Measurements from ENCODE around the gene MAPKAP1. TPM values are rescaled to one million over a fixed set of nuclear protein-coding genes. Genes with fewer than 3 reads are reported as not detected.

MAPKAP1 gene
- total RNA-seq, 6 donors from 2014 or later = 60.8 to 84.0 (median 71.5) TPM

GRCh38 chr9:125486152-125486508, 220.9 kb downstream of the MAPKAP1 start:
- no peak overlapping the region for H3K4me3 ChIP-seq
- DNase-seq (no peak), ATAC-seq (ENCODE audit: low FRiP score in 2 of 2) (peak in 1 of 2 donors; percentile 29)
- TF ChIP-seq CTCF (IDR thresholded peaks at IDR 0.05) (no peak), POLR2AphosphoS5 (IDR thresholded peaks at IDR 0.05) (no peak), POLR2A (IDR thresholded peaks at IDR 0.05) (no peak), EP300 (IDR thresholded peaks at IDR 0.05) (no peak)
- no peaks in the 10 kb centered on the region for H3K9me3 ChIP-seq
- 80 to 88% methylated on average over 3 of the region's 3 CpGs for whole genome bisulfite sequencing, 2 donors
- peaks cover 0 to 21% (median 5%) of the 10 kb centered on the region in 4 donors for H3K4me1 ChIP-seq
- H3K27me3 ChIP-seq = no peaks in the 10 kb centered on the region
- peak overlapping the region in 2 of 4 donors; percentile 26 to 32 for H3K27ac ChIP-seq
- peaks cover 0 to 23% (median 0%) of the 10 kb centered on the region in 4 donors for H3K36me3 ChIP-seq

GRCh38 chr9:125485471-125486151, 221.4 kb downstream of the MAPKAP1 start:
- H3K27me3 ChIP-seq = no peaks in the 10 kb centered on the region

GRCh38 chr9:125484350-125485282, 222.4 kb downstream of the MAPKAP1 start:
- Histone ChIP-seq H3K9me3 (no peaks in the 10 kb centered on the region), H3K4me1 (peaks cover 0 to 21% (median 5%) of the 10 kb centered on the region in 4 donors), H3K4me3 (no peak overlapping the region), H3K36me3 (peaks cover 0 to 29% (median 0%) of the 10 kb centered on the region in 4 donors), H3K27me3 (no peaks in the 10 kb centered on the region), H3K27ac (no peak overlapping the region)
- no peak for TF ChIP-seq POLR2A (IDR thresholded peaks at IDR 0.05)
- no peak for TF ChIP-seq POLR2AphosphoS5 (IDR thresholded peaks at IDR 0.05)
- no peak for TF ChIP-seq EP300 (IDR thresholded peaks at IDR 0.05)
- no peak for TF ChIP-seq CTCF (IDR thresholded peaks at IDR 0.05)
- peak in 1 of 2 donors; percentile 79 for ATAC-seq (ENCODE audit: low FRiP score in 2 of 2)
- 89 to 91% methylated on average over 13 of the region's 13 CpGs for WGBS, 2 donors
- no peak for DNase-seq

More at GRCh38 chr9:125485471-125486151, 221.4 kb downstream of the MAPKAP1 start:
- 98% methylated on average over 5 of the region's 5 CpGs for WGBS, 2 donors
- Histone ChIP-seq H3K27ac (peak overlapping the region in 1 of 4 donors; percentile 26), H3K4me3 (no peak overlapping the region), H3K9me3 (no peaks in the 10 kb centered on the region), H3K4me1 (peaks cover 0 to 21% (median 5%) of the 10 kb centered on the region in 4 donors), H3K36me3 (peaks cover 0 to 26% (median 0%) of the 10 kb centered on the region in 4 donors)
- DNase-seq = no peak
- TF ChIP-seq CTCF (IDR thresholded peaks at IDR 0.05) (no peak), POLR2A (IDR thresholded peaks at IDR 0.05) (no peak), EP300 (IDR thresholded peaks at IDR 0.05) (no peak), POLR2AphosphoS5 (IDR thresholded peaks at IDR 0.05) (no peak)
- ATAC-seq (ENCODE audit: low FRiP score in 2 of 2) = peak in 1 of 2 donors; percentile 34

GRCh38 chr9:125483697-125484096, 223.3 kb downstream of the MAPKAP1 start:
- Histone ChIP-seq H3K4me1 (peaks cover 0 to 21% (median 5%) of the 10 kb centered on the region in 4 donors), H3K27ac (no peak overlapping the region), H3K36me3 (peaks cover 0 to 29% (median 0%) of the 10 kb centered on the region in 4 donors), H3K9me3 (no peaks in the 10 kb centered on the region), H3K4me3 (no peak overlapping the region), H3K27me3 (no peaks in the 10 kb centered on the region)
- no peak for TF ChIP-seq POLR2AphosphoS5 (IDR thresholded peaks at IDR 0.05)
- no peak for TF ChIP-seq EP300 (IDR thresholded peaks at IDR 0.05)
- no peak for TF ChIP-seq CTCF (IDR thresholded peaks at IDR 0.05)
- no peak for TF ChIP-seq POLR2A (IDR thresholded peaks at IDR 0.05)
- DNase-seq (no peak), ATAC-seq (ENCODE audit: low FRiP score in 2 of 2) (no peak)
- WGBS, 2 donors = 92 to 96% methylated on average over 2 of the region's 2 CpGs
